GM18502 (cell line): ENCODE data around the gene DIPK1C.
"Not testable (repeated sequence)": the region's sequence is repeated elsewhere in the genome, so short reads cannot be mapped to it uniquely, and the experiment has no call there.

Experiments used
- ATAC-seq: cut with Tn5 transposase; IDR thresholded peaks from one replicate; pipeline ENCODE4 v1.9.1; 2021; ENCODE audit warnings: mild to moderate bottlenecking; ENCODE audit not compliant: unreplicated experiment, poor library complexity

DIPK1C gene

DNA sequence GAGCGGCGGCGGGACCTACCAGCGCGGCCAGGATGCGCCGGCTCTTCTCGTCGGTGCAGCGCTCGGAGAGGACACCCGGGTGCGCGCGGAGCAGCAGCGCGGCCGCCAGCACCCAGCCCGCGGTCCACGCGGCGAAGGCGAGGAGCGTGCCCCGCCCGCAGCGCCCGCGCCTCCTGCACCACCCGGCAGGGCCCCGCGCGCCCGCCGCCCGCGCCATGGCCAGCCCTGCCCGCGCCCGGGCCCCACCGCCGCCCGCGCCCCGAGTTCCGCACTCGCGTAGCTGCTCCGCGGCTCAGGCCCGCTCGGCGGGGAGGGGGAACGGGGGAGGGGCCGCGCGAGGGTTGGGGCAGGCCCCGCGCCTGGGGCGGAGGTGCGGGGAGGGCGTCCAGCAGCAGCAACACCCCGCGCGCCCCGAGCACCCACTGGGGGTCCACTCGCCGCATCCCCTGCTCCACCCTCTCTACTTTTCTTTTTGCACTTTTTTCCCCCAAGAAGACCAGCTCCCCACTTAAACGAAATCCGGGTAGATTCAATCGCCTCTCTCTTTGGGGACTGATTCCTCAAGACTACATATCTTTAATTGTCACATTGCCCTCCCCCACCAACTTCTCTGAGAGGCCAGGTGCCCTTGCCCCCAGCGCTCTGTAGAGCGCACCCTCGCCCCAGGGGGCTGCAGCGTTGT lies at the start of gene DIPK1C:
Gene DIPK1C, minus strand, starts transcription at position 266 of the 682 bp plus-strand sequence. Its CDS starts 49 bp downstream, at position 217.
- ATAC-seq = no peak

DNA sequence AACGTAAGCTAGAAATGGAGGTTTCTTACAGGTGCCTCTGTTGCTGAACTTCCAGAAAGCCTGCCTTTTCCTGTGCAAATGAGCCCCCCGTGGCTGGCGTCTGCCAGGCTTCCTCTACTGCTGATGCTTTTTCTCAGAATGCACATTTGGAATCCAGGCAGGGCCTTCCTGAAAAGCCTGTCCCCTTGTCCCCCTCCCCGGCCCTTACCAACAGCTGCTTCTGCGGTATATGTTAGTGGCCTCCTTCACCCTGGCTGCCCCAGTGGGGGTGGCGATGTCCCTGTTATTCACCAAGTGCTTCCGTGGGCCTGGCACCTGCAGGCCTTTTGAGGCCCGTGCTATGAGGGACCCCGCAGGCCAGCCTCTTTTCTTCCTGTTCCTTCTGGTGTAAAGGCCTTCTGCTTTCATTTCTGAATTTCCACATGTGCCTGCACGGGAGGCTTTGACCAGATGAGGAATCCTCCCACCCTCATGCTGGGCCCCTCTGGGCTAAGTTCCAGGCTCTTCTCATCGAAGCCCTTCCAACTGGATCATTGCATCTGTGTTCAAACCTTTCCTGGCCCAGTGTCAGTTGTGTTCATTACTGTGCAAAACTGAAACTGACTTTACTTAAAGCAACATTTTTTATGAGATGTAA lies 49.5 kb upstream of the DIPK1C start:
- ATAC-seq = no peak

DNA sequence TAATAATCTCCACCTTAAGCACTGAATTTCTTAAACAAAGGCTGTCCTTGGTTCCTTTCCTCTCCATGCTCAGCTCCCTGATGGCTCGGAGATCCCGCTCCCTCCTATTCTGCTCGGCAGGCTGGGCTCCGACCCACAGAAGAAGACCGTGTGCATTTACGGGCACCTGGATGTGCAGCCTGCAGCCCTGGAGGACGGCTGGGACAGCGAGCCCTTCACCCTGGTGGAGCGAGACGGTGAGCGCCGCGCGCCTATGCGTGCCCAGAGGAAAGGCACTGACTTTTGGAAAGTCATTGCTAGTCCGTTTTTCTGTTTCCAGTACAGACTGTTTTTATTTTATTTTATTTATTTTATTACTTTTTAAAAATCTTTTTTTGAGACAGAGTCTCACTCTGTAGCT lies 48.7 kb upstream of the DIPK1C start:
- no peak for ATAC-seq

DNA sequence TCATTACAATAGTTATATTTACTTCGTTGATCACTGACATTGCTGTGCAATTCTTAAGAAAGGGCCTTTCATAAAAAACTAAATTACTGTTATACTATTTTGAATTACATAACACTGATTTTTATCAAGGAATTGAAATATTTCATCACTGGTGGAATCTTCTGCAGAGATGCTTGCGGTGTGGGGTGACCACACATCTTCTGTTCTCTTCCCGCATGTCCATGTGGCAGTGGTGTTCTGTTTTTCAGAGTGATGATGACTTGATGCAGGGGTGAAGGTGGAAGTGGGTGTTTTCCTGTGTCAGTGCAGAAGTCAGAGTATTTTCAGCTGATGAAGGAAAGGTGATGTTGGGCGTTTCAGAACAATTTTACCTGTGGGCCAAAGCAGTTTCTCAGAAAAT lies 46.0 kb upstream of the DIPK1C start:
- ATAC-seq = no peak

DNA sequence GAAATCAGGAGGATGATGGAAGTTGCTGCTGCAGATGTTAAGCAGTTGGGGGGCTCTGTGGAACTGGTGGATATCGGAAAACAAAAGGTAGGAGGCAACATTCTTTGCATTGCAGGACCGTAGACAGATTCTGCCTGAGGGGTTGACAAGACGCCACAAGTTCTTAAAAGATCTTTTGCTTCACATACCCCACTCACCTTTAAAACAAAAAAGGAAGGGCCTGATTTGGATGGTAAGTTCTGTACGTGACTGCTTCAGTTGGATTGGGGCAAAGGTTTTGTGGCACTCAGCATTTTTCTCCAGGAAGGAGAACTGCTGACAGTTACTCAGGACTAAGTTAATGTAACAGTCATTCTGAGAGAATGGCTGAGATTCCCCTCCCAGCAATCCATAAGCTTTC lies 44.3 kb upstream of the DIPK1C start:
- no peak for ATAC-seq

DNA sequence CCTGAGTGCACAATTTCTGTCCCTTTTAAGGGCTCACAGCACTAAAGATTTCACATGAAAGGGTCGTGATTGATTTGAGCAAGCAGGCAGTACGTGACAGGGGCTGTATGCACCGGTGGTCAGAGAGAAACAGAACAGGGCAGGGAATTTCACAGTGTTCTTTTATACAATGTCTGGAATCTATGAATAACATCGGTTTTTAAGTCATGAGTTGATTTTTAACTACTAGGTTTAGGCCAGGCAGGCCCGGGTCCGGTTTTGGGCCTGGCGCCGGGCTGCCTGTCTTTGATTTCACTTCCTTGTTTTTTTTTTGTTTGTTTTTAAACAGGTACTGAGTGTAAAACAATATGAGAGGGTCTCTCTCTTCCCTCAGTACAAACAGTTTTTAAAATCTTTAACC lies 43.7 kb upstream of the DIPK1C start:
- ATAC-seq = not testable (repeated sequence)

DNA sequence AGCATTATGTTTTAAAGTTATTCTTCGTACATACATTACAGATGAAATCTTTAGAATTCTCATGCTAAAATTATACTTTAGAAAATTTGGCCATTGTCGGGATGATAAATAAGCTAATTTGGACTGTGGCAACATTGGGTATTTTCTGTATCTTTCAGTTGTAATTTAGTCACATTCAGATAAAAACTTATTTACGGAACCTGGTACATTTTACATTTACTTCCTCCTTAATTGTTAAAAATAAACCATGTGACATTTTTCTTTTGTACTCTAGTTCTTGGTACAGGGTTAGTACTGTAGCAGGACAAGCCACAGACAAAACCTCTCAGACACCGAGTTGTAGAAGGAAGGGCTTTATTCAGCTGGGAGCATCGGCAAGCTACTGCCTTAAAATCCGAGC lies 43.3 kb upstream of the DIPK1C start:
- ATAC-seq = no peak

DNA sequence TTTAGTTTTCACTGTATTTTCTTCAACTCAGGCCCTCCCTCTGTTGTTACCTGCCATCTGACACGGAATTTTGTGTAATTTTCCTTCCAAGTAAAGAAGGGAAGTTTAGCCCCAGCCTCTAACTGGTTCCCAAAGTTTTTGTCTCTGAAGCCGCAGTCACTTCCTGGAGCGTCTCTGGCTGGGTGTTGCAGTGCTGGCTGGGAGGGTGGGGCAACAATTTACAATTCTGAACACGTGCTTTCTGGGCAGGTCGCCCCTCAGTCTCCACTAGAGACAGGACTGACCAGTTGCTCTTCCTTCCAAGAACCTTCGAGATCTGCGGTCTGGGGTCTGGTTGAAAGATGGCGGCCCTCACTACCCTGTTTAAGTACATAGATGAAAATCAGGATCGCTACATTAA lies 42.5 kb upstream of the DIPK1C start:
- peak; percentile 45 for ATAC-seq

DNA sequence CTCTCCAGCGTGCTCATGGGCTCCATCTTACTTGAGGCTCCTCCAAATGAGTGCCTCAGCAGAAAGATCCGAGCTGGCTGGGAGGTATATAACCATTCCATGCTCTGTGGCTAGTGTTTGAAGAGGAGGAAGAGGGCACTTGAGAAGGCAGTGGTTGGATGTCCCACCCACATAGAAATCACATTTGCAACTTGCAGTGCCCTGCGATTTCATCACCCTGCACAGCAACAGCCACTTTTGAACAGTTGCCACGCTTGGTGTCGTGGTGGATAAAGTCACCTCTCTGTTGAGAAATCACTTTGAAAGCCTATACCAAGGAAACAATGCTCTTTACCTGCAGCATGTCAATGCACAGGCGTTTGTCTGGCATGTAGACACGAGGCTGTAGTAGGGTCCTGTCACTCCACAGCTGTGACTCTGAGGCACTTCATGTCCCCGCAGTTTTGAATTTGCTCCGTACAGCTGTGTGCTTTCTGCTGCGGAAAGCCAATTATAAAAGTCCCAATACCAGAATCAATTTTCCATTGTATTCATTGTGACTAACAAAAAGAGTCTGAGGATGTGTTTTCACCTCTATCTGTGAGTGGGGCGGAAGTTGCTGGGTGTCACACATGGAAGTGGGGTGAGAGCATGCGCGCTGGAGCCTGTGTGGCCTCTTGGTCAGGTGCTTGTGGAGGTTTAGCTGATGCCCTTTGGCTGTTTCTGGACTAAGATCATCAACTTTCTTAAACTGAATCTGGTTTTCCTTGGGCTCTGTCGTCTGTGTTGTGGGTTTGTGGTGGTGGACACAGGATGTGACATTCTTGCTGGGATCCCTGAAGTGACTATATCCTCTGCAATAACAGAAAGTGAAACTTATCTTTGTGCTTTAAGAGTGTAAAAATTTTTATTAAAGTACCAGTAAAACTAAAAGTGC lies 41.9 kb upstream of the DIPK1C start:
- ATAC-seq = peak; percentile 39

DNA sequence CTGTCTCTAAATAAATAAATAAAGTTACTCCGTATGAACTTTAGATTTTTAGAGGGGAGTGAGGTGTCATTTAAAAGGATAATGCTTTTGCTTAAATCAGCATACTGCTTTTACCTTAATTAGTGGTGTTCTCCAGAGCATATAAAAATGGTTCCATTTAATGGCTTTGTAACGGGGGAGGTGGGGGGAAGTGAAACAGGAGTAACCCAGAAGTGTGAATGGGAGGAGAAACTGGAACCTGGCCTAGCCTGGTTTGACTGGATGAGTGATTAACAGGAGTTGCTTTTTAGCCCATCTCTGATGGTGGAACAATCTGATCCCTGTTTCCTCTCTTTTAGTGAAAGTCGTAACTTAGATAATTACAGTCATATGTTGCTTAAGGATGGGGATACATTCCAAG lies 40.7 kb upstream of the DIPK1C start:
- ATAC-seq = no peak

DNA sequence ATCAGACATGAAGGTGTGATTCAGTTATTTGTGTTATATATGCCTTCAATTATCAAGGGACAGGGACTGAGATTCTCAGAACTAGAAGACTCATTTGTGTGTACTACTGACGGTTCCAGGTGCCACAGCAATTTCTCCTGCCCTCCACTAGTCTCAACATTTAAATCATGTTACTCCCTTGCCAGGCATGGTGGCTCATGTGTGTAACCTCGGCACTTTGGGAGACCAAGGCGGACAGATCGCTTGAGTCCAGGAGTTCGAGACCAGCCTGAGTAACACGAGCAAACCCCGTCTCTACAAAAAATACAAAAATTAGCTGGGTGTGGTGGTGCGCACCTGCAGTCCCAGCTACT lies 40.2 kb upstream of the DIPK1C start:
- ATAC-seq = no peak

DNA sequence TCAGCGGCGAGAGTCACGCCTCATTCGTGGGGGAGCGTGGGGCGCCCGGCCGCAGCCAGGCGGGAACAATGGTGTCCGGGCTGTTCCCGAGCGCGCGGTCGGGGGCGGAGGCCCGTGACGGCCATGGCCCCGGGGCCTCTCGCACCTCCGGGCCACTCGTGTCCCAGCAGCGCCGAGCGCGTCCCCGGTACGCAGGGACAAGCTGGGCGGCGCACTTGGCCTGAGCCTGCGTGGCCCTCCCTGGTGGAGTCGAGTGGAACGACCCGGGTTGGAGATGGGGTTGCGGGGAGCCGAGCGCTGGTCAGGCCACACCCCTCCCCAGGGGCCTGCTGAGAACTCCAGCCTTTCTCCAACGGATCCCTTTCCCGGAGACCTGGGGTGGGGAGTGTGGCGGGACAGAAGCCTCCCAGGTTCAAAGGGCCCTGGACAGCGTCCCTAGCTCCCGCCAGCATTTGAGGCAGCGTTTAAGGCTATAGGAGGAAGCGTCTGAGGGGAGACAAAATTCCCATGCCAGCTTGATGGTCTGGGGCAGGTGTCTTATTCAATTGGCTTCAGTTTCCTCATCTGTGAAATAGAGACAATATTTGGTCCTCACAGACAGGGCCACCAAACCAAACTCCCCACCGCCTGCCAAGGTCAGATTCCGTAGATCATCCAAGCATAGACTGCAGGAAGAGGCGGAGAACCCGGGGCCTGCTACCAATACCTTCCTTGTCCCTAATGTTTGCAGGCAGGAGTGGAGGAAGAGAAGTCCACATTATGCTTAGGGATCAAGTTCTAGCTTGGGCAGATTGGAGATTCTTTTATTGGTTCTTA lies 39.6 kb upstream of the DIPK1C start:
- ATAC-seq = peak; percentile 34

DNA sequence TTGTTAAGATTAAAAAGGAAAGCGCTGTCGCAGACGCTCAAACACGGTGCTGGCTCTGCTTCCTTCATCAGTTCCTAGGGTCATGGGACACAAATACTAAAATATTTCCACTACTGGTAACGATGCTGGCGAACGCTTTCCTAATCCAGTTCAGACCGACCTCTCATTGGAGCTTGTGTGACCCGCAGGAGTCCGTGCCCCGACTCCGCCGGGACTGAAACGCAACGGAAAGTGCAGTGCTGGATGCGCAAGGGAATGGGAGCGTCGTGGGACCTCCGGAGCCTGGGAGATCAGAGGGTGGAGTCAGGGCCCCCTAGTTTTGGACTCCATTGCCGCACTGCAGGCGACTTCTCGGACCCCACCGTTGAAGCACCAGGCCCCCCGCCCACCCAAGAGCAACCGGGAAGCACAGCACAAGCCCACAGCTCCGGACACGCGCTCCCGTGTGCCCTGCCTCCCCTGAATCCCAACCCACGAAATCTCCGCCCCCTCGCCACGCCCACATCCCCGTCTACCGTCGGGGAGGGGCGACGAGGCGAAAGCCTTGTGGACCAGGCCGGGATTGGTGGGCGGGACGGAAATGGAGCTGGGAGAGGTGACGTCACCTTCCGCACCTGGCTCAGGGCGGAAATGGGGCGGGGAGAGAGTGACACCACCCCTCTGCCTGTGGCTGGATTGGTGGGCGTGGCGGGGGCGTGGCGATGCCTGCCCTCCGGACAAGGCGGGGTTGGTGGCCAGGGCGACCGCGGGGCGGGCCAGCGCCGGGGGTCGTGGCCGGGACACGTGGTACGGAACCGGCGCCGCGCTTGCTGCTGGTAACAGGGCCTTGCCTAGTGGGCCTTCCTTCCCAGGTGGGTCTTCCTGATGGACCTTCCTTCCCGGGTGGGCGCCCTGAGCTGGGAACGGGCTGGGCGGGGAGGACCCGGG lies 38.7 kb upstream of the DIPK1C start, which contains the start of gene CNDP2:
Gene CNDP2, plus strand, starts transcription at position 783 of the 927 bp plus-strand sequence. CDS start 3,611 bp downstream, outside the sequence.
- ATAC-seq = peak; percentile 75

DNA sequence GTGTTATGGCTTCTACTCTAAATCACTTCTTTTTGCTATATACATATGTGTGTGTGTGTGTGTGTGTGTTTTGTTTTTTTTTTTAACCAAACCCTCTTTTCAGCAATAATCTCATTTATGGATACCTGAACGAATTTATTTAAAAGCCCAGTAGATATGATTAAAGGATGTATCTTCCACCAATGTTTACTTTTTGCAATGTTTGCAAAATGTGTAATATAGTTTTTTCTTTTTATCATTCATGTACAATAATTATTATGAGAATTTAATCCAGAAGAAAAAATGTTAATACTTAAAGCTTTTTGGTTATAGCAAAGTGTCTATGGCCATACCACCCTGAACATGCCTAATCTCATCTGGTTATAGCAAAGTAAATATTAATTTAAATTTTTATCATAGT lies 37.4 kb upstream of the DIPK1C start:
- no peak for ATAC-seq

DNA sequence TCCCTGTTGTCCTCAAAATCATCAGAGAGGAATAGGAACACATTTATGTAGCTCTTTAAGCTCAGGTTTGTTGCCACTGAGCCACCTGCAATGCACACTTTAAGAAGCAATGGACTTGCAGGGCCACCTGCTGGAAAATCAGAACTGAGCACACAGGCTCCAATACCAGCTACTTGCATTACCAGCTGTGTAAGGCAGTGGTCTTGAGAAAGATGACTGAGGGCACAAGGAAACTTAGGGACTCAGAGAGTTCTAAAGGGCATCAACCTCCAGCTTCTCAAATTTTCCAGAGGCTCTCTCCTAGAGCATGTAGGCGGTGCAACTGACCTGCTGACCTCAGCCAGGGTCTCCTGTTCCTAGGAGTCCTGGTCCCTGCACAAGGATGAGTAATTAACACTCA lies 36.6 kb upstream of the DIPK1C start:
- peak; percentile 28 for ATAC-seq

DNA sequence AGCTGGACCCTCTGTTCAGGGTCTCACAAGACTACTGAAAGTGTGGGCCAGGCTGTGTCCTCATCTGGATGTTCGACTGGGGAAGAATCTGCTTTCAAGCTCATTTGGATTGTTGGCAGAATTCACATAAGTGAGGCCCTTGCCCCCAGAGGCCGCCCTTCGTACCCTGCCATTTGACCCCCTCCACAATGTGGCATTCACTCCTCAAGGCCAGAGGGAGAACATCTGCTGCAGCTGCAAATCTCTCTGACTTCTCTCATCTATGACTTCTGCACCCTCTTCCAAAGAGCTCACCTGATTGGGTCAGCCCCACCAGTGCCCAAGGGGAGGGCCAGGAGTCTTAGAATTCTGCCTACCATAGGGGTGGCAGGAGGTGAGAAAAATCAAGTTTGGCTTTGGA lies 35.2 kb upstream of the DIPK1C start:
- ATAC-seq = no peak

DNA sequence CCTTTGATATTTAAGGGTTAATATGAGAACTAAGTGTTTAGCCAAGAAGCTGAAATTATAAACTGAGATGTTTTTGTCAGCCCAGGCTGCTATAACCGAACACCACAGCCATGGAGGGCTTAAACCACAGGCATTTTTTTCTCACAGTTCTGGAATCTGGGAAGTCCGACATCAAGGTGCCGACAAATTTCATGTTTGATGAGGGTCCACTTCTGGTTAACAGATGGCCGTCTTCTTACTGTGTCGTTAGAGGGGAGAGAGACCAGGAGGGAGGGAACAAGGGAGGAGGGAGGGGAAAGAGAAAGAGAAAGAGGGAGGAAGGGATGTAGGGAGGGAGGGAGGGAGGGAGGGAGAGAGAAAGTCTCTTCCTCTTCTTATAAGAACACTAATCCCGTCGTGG lies 32.6 kb upstream of the DIPK1C start:
- ATAC-seq = no peak

DNA sequence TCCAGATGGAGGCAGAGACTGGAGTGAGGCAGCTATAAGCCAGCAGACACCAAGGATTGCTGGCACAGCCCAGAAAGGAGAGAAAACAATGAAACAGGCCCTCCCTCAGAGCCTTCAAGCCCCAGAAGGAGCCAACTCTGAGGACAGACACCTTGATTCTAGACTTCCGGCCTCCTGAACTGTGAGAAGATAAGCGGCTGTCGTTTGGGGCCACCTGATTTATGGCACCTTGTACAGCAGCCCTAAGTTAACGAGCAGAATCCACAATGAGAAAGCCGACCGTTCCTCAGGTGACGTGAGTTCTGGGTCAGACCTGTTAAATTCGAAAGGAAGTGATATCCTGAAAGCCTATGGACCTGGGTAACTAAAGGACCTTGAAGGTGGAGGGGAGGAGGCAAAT lies 31.8 kb upstream of the DIPK1C start:
- ATAC-seq = no peak

DNA sequence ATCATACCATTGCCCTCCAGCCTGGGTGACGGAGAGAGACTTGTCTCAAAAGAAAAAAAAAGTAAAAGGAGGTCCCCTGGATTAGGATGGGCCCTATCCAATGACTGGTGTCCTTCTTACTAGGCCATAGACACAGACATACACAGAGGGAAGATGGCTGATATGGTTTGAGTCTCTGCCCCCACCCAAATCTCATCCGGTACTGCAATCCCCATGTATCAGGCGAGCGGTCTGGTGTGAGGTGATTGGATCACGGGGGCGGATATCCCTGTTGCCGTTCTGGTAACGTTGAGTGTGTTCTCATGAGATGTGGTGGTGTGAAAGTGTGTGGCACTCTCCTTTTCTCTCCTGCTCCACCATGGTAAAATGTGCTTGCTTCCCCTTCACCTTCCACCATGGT lies 31.2 kb upstream of the DIPK1C start:
- ATAC-seq = no peak
